Duodenal mucosa (tissue), 2 donors: ENCODE measurements around the gene PMFBP1.

Experiments
- H3K27ac ChIP-seq: one replicate; pipeline ENCODE4 v1.7.0; 2013; ENCODE audit warnings: low read depth, low read length
- H3K27me3 ChIP-seq, 2 donors: one replicate each; pipeline ENCODE4 v1.7.0; 2013; ENCODE audit warnings: low read length in 2 of 2, control low read depth in 1 of 2; ENCODE audit not compliant: insufficient read depth in 2 of 2, control insufficient read depth in 1 of 2
- H3K36me3 ChIP-seq, 2 donors: one replicate each; pipeline ENCODE4 v1.7.0; 2013; ENCODE audit warnings: low read length in 2 of 2, control low read depth in 1 of 2; ENCODE audit not compliant: insufficient read depth in 2 of 2, control insufficient read depth in 1 of 2
- H3K4me1 ChIP-seq, 2 donors: one replicate each; pipeline ENCODE4 v1.7.0; 2013; ENCODE audit warnings: low read length in 2 of 2, control low read depth in 1 of 2; ENCODE audit not compliant: insufficient read depth in 2 of 2, control insufficient read depth in 1 of 2
- H3K4me3 ChIP-seq, 2 donors: one replicate each; pipeline ENCODE4 v1.7.0; 2013; ENCODE audit warnings: low read length in 2 of 2, low read depth in 1 of 2
- H3K9ac ChIP-seq, 2 donors: one replicate each; pipeline ENCODE4 v1.7.0; 2013; ENCODE audit warnings: low read length in 2 of 2, low read depth in 1 of 2
- H3K9me3 ChIP-seq, 2 donors: one replicate each; pipeline ENCODE4 v1.7.0; 2013; ENCODE audit warnings: low read length in 2 of 2, control low read depth in 1 of 2; ENCODE audit not compliant: control insufficient read depth in 1 of 2

Gene PMFBP1

DNA sequence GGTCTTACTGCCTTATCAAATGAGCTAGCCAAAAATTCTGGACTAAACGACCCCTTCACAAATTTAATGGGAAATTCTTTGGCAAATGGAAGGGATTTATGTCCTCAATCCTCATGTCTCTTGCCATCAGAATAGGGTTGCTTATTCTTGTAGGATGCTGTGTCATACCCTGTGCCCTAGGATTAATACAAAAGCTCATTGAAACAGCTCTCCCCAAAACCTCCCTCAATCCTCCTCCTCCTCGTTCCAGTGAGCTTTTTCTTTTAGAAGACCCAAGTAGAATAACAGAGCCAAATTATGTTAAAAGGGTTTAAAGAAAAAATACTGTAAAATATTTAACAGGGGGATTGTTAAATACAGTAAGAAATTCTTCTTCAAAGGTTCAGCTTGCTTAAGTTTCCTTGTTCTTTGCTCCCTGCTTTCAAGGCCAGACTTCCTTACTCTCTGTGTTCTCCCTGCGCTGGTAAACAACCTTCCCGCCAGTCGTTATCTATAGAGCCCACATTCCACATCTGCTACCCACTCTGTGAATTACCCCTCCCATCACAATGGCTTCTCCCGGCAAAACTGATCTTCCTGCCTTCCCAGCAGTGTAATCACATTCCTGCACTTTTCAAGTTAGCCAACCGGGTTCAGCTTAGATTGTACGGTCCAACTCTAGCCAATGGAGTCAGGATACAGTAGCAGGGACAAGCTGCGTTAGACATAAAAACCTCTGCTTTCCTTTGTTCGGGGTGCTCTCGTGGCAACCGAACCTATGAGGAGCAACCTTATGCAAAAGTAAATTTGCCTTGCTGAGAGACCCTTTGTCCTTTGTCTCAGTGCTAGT lies 99.2 kb downstream of the PMFBP1 start:
- H3K4me3 ChIP-seq = no peak overlapping the region
- no peak overlapping the region for H3K27ac ChIP-seq
- H3K27me3 ChIP-seq = no peaks in the 10 kb centered on the region
- H3K4me1 ChIP-seq = peaks cover 12 to 13% of the 10 kb centered on the region in 2 donors
- H3K9me3 ChIP-seq = no peaks in the 10 kb centered on the region
- no peak overlapping the region for H3K9ac ChIP-seq
- no peaks in the 10 kb centered on the region for H3K36me3 ChIP-seq
